ENCODE results near the gene ZNF398.

- TF ChIP-seq CTCF (conservative IDR thresholded peaks at IDR 0.05; ENCODE audit: low read length) (no peak), EZH2phosphoT487 (IDR thresholded peaks at IDR 0.05; ENCODE audit: borderline replicate concordance, low read depth, low read length) (no peak)
Observed at GRCh38 chr7:149180722-149181449, 33.6 kb downstream of the ZNF398 start.

All from OCI-LY7 (cell line).